Measurements from ENCODE around the gene HIVEP1.

DNA sequence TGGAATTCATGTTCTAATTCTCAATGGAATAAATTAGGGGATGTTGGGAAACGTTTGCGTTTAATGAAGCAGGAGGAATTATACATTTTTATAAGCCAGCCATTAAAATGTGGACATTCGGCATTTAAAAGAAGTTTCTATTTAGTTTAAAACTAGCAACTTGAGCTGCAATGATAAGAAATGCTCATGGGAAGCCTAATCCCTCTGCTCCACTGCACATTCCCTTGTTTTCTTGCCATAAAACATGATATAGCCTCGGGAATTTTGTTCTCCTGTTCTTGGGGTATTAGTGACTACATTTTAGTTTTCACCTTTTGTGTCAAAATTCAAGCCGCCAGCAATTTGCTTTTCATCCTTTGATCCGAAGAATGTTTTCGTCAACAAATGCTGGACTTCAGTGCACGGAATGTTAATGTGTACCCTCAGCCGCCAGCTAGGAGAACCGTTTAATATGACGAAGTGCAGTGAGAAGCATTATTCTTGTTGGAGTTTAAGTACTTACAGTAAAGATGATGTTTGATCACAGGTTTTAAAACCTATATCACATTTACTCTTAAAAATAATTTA is 137.9 kb downstream of the HIVEP1 start:
- TF ChIP-seq, protein P1, sequence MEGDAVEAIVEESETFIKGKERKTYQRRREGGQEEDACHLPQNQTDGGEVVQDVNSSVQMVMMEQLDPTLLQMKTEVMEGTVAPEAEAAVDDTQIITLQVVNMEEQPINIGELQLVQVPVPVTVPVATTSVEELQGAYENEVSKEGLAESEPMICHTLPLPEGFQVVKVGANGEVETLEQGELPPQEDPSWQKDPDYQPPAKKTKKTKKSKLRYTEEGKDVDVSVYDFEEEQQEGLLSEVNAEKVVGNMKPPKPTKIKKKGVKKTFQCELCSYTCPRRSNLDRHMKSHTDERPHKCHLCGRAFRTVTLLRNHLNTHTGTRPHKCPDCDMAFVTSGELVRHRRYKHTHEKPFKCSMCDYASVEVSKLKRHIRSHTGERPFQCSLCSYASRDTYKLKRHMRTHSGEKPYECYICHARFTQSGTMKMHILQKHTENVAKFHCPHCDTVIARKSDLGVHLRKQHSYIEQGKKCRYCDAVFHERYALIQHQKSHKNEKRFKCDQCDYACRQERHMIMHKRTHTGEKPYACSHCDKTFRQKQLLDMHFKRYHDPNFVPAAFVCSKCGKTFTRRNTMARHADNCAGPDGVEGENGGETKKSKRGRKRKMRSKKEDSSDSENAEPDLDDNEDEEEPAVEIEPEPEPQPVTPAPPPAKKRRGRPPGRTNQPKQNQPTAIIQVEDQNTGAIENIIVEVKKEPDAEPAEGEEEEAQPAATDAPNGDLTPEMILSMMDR (conservative IDR thresholded peaks at IDR 0.05; ENCODE audit: low read depth, low read length): no peak
- TF ChIP-seq EZH2phosphoT487 (IDR thresholded peaks at IDR 0.05; ENCODE audit: borderline replicate concordance, low read length) (no peak), EZH2 (IDR thresholded peaks at IDR 0.05; ENCODE audit: low read length, unreplicated experiment) (no peak)
